Natural killer cell (primary cell): ENCODE data around the gene HLF. TPM values are rescaled to one million over a fixed set of nuclear protein-coding genes. Genes with fewer than 3 reads are reported as not detected.

ENCODE experiments used
- ATAC-seq, 3 donors: fragments of 150-1000 bp in 2 of 3; fragments of 200-7000 bp in 1 of 3; cut with Tn5 transposase; 1 replicate in 1 of 3; 2 replicates in 2 of 3; pipeline ENCODE4 v1.10.0; 2021; ENCODE audit warnings: mild to moderate bottlenecking in 2 of 3, moderate library complexity in 2 of 3
- DNase-seq, 2 donors: peaks; one replicate each; pipeline versions ENCODE4 v3.0.0 to v3.0.0-alpha.2; 2013 to 2021; ENCODE audit warnings: mixed read lengths in 1 of 2
- H3K27ac ChIP-seq: one replicate; pipeline ENCODE4 v1.5.1; 2013; ENCODE audit warnings: mild to moderate bottlenecking, low read length
- H3K27me3 ChIP-seq: one replicate; pipeline ENCODE4 v1.6.1; 2013; ENCODE audit warnings: low read length; ENCODE audit not compliant: control insufficient read depth, insufficient read depth
- H3K36me3 ChIP-seq: one replicate; pipeline ENCODE4 v1.6.1; 2013; ENCODE audit warnings: low read length; ENCODE audit not compliant: control insufficient read depth, insufficient read depth
- H3K4me1 ChIP-seq: one replicate; pipeline ENCODE4 v1.6.1; 2013; ENCODE audit warnings: low read length; ENCODE audit not compliant: control insufficient read depth, insufficient read depth
- H3K4me3 ChIP-seq: one replicate; pipeline ENCODE4 v1.5.1; 2013; ENCODE audit warnings: low read length
- H3K9me3 ChIP-seq: one replicate; pipeline ENCODE4 v1.6.1; 2013; ENCODE audit warnings: low read length; ENCODE audit not compliant: control insufficient read depth, insufficient read depth
- H3K27ac Mint-ChIP-seq, 2 donors: one replicate each; pipeline ENCODE4 v1.8.0; 2022; ENCODE audit warnings: mild to moderate bottlenecking in 2 of 2, mixed read lengths in 2 of 2, moderate library complexity in 1 of 2
- H3K27me3 Mint-ChIP-seq, 2 donors: one replicate each; pipeline ENCODE4 v1.8.0; 2022; ENCODE audit warnings: low read depth in 2 of 2, mixed read lengths in 2 of 2
- H3K36me3 Mint-ChIP-seq: one replicate; pipeline ENCODE4 v1.8.0; 2022; ENCODE audit warnings: mixed read lengths
- H3K4me1 Mint-ChIP-seq, 2 donors: one replicate each; pipeline ENCODE4 v1.8.0; 2022; ENCODE audit warnings: mixed read lengths in 2 of 2
- H3K4me3 Mint-ChIP-seq: one replicate; pipeline ENCODE4 v1.8.0; 2022; ENCODE audit warnings: mild to moderate bottlenecking, moderate library complexity, mixed read lengths
- H3K9me3 Mint-ChIP-seq, 2 donors: one replicate each; pipeline ENCODE4 v1.8.0; 2022; ENCODE audit warnings: mixed read lengths in 2 of 2
- CTCF ChIP-seq: fragments of 200-600 bp; IDR thresholded peaks from one replicate; pipeline ENCODE4 v1.8.0; 2022; ENCODE audit warnings: antibody characterized with exemption
- WGBS: methylation state at CpG from one replicate; pipeline ENCODE4 v1.1.7; 2013; ENCODE audit warnings: missing lambda C conversion rate; ENCODE audit not compliant: insufficient coverage; 5-methylcytosine and 5-hydroxymethylcytosine counted together
- intact Hi-C: fragments of 100-400 bp; cut with micrococcal nuclease; formaldehyde crosslinking; loops from one replicate; pipeline ENCODE4 v1.14.2; 2022
- total RNA-seq, 4 donors: library from RNA; stranded (reverse); fragments of 120-200 nt in 1 of 4; gene quantifications; one replicate each; pipeline versions ENCODE4 v1.2.3 to v1.2.4, GENCODE V29; 2013 to 2022

HLF gene
- total RNA-seq, 3 donors from 2014 or later (not counting 1 experiment from before 2014, with no cell fraction given), result 0.14 to 0.59 (median 0.15) TPM

DNA sequence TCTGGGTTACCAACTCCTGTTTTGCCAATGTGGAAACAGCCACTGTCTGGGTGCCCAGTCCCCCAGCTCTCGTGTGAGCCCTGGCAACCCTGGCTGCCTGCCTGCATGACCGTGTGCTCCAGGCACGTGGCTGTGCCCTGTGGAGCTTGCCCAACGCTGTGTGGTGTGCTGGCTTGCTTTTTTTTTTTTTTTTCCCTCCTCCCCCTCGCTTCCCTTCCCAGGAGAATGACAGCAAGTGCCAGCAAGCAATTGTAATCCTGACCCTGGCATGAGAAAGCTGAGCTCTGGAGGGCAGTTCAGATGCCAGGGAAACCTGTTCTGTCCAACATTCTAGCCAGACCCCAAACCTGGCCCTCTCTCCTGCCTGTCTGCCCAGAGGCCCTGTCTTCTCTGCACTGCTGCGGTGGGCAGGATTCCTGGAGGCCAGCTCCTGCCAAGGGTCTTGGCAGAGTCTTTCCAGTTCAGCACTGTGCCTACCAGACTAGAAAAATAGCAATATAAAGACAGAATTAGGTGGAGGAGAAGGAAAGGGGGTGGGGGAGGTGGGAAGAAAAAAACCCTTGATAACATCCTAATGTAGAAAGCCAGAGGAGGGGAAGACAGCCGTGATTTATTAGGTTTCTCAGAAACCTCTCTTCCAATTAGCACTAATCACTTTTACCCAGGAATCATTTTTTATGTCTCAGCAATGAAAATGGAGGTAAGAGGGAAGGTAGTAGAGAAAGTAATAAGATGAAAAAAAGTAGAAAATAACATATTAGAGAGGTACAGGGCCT is 9.0 kb downstream of the HLF start:
- Mint-ChIP-seq H3K4me1 (no peaks in the 10 kb centered on the region), H3K9me3 (no peaks in the 10 kb centered on the region), H3K36me3 (no peaks in the 10 kb centered on the region), H3K27me3 (peaks cover 43 to 77% of the 10 kb centered on the region in 2 donors), H3K27ac (no peak overlapping the region), H3K4me3 (no peak overlapping the region)
- DNase-seq (no peak), ATAC-seq (no peak)
- no peaks in the 10 kb centered on the region for H3K9me3 ChIP-seq
- H3K4me1 ChIP-seq, result no peaks in the 10 kb centered on the region
- intact Hi-C loops, result no loop called here
- WGBS, result 50% methylated on average over 6 of the region's 7 CpGs
- no peak for TF ChIP-seq CTCF
- H3K27ac ChIP-seq, result no peak overlapping the region
- no peaks in the 10 kb centered on the region for H3K36me3 ChIP-seq
- H3K27me3 ChIP-seq, result peaks cover 17% of the 10 kb centered on the region
- H3K4me3 ChIP-seq, result no peak overlapping the region

GRCh38 chr17:55274355-55275255 is 9.8 kb downstream of the HLF start:
- H3K27me3 Mint-ChIP-seq, result peaks cover 41 to 69% of the 10 kb centered on the region in 2 donors
- intact Hi-C loops, result no loop called here
- no peak overlapping the region for H3K27ac Mint-ChIP-seq
- Histone ChIP-seq H3K9me3 (no peaks in the 10 kb centered on the region), H3K27me3 (peaks cover 13% of the 10 kb centered on the region), H3K36me3 (no peaks in the 10 kb centered on the region), H3K4me3 (no peak overlapping the region), H3K4me1 (no peaks in the 10 kb centered on the region), H3K27ac (no peak overlapping the region)
- no peak for DNase-seq
- no peaks in the 10 kb centered on the region for H3K4me1 Mint-ChIP-seq
- no peaks in the 10 kb centered on the region for H3K9me3 Mint-ChIP-seq
- TF ChIP-seq CTCF, result no peak
- H3K4me3 Mint-ChIP-seq, result no peak overlapping the region
- 86% methylated on average over 7 of the region's 7 CpGs for WGBS
- ATAC-seq, result no peak
- H3K36me3 Mint-ChIP-seq, result no peaks in the 10 kb centered on the region

DNA sequence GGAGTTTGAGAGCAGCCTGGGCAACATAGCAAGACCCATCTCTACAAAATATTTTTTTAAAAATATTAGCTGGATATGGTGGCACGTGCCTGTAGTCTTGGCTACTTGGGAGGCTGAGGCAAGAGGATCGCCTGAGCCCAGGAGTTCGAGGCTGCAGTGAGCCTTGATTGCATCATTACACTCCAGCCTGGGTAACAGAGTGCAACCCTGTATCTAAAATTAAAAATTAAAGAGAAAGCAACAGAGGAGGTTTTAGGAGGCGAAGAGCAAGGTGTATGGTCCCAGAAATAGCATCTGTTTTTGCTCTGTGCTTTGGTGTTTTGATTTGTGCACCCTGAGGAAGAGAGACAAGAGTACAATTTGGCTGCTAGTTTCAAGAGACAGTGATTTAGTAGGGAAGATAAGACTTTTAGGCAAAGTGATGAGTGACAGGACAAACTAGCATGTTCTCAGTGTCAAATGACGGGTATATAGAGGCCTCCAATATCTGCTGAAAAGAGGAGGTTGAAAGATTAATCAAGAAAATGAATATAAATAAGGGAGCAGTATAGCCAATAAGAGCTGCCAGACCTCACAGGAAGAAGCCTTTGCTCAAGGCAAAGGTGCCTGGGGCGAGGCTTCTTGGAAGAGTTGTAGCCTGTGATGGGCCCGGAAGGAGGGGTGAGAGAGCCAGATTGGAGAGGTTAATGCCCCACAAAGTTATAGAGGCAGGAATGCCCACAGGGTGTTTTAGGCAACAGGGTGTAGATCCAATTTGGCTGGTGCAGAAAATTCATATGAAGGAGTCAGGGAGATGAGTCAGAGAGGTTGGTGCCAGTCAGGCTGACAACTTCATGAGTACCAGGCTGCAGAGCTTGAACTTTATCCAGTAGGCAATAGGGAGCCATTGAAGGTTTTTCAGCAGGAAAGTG is 11.4 kb downstream of the HLF start:
- no peak for TF ChIP-seq CTCF
- WGBS, result 77% methylated on average over 7 of the region's 7 CpGs
- Histone ChIP-seq H3K4me3 (no peak overlapping the region), H3K27me3 (peaks cover 10% of the 10 kb centered on the region), H3K4me1 (no peaks in the 10 kb centered on the region), H3K9me3 (no peaks in the 10 kb centered on the region), H3K27ac (no peak overlapping the region), H3K36me3 (no peaks in the 10 kb centered on the region)
- ATAC-seq (no peak), DNase-seq (no peak)
- Mint-ChIP-seq H3K27me3 (peaks cover 35 to 60% of the 10 kb centered on the region in 2 donors), H3K4me3 (no peak overlapping the region), H3K4me1 (no peaks in the 10 kb centered on the region), H3K27ac (no peak overlapping the region), H3K9me3 (no peaks in the 10 kb centered on the region), H3K36me3 (no peaks in the 10 kb centered on the region)
- intact Hi-C loops, result no loop called here
